Ectodermal cell (in vitro differentiated cells): ENCODE results near the gene RER1.

Source experiments
- H3K27ac ChIP-seq: 2 replicates; pipeline ENCODE4 v1.7.0; 2013; ENCODE audit warnings: mild to moderate bottlenecking, low read depth, low read length; ENCODE audit not compliant: insufficient read depth, poor library complexity, severe bottlenecking
- H3K27me3 ChIP-seq: 2 replicates; pipeline ENCODE4 v1.7.0; 2013; ENCODE audit warnings: mild to moderate bottlenecking, low read length; ENCODE audit not compliant: insufficient read depth, control insufficient read depth, poor library complexity, severe bottlenecking
- H3K36me3 ChIP-seq: one replicate; pipeline ENCODE4 v1.7.0; 2013; ENCODE audit warnings: low read length; ENCODE audit not compliant: control insufficient read depth, insufficient read depth
- H3K4me1 ChIP-seq: one replicate; pipeline ENCODE4 v1.7.0; 2013; ENCODE audit warnings: low read length; ENCODE audit not compliant: control insufficient read depth, insufficient read depth
- H3K4me3 ChIP-seq: 2 replicates; pipeline ENCODE4 v1.7.0; 2013; ENCODE audit warnings: low read depth, low read length, control low read depth; ENCODE audit not compliant: insufficient read depth
- H3K9me3 ChIP-seq: 2 replicates; pipeline ENCODE4 v1.7.0; 2013; ENCODE audit warnings: mild to moderate bottlenecking, low read length, moderate library complexity; ENCODE audit not compliant: control insufficient read depth
- WGBS, 2 experiments: methylation state at CpG; one replicate each; pipeline ENCODE4 v1.1.7; 2013; ENCODE audit warnings: missing lambda C conversion rate in 2 of 2; 5-methylcytosine and 5-hydroxymethylcytosine counted together

The RER1 gene

DNA sequence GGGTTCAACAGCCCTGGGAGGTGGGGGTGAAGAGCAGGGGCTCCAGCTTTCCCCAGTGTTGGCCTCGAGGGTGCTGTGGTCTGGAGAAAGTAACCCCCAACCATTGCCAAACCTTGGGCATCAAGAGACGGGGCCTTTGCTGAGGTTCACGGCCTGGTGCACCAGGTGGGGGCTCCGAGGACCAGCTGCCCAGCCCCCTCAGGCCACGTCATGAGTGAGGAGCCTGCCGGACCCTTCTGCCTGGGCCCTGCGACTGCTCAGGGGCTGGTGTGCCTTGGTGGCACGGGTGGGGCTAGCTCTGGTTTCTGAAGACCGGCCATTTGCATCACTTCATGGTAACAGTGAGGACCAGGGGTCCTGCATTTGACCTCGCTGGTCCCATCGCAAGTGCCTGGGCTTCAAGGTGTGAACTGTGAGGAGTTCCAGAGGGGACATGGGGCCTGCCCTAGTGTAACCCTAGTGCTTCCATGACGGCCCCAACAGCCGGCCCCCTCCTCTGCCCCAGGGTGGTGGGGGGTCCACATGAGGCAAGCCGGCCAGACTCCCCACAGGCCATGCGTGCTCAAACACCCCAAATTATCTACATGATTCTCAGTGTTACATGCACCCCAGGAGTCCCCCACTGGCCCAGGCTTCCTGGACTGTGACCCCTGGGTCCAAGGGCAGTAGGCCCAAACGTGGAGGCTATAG lies 13.7 kb upstream of the RER1 start:
- Histone ChIP-seq H3K36me3 (no peaks in the 10 kb centered on the region), H3K27ac (no peak overlapping the region), H3K4me1 (no peaks in the 10 kb centered on the region), H3K27me3 (no peaks in the 10 kb centered on the region), H3K4me3 (no peak overlapping the region), H3K9me3 (no peaks in the 10 kb centered on the region)
- 93 to 94% methylated on average over 16 of the region's 16 CpGs for WGBS, 2 experiments

DNA sequence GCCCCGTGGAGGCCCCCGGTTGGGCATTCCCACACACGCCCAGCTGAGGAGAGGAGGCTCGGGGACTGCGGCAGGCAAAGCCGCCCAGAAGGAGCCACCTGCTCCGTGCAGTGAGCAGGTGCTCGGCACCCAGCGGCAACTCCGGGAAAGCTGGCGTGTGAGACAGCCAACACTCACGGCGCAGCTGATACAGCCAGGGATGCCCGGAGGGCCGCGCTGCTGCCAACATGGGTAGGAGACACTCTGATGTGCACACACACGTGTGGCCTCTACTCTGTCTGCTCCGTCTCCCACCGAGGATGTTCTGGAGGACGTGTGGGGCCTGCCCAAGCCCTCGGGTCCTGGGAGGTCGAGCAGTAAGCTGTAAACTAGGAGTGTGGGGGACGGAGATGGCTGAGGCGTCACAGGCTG lies 13.2 kb upstream of the RER1 start:
- Histone ChIP-seq H3K4me3 (no peak overlapping the region), H3K9me3 (no peaks in the 10 kb centered on the region), H3K27me3 (no peaks in the 10 kb centered on the region), H3K4me1 (no peaks in the 10 kb centered on the region), H3K36me3 (no peaks in the 10 kb centered on the region), H3K27ac (no peak overlapping the region)
- WGBS, 2 experiments, result 94% methylated on average over 24 of the region's 24 CpGs

DNA sequence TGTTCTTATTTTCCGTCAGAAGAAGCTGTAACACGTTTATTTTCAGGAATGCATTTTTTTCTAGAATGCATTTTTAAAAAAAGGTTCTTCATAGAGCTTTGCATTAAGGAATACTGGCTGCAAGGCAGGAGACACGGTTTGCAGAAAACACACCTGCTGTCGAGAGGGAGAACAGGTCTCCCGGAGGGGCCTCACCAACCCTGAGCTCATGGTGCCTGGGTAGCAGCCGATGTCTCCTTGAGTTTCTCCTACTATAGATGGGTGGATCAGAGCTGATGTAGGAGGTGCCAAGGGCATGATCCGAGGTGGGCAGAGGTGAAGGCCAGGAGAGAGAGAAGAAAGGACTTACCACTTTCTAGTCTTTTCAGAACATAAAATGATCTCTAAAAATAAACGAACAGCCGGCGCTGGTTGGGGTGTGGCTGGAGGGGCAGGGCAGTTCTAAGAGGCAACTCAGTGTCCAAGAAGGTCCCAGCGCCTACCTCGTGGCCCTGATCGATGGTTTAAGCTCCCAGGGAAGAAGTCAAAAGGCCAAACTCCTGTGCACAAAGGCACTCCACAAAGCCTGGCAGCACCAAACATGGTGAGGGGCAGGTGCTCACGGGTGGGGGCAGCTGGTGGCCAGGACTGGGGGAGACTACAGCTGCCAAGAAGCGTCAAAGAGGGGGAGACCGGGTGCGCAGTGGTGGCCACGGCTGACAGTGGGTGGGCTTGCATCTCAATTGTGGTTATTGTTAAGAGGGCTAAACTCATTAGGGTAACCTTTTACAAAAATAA lies 12.5 kb upstream of the RER1 start:
- WGBS, 2 experiments, result 93 to 94% methylated on average over 17 to 18 of the region's 18 CpGs

DNA sequence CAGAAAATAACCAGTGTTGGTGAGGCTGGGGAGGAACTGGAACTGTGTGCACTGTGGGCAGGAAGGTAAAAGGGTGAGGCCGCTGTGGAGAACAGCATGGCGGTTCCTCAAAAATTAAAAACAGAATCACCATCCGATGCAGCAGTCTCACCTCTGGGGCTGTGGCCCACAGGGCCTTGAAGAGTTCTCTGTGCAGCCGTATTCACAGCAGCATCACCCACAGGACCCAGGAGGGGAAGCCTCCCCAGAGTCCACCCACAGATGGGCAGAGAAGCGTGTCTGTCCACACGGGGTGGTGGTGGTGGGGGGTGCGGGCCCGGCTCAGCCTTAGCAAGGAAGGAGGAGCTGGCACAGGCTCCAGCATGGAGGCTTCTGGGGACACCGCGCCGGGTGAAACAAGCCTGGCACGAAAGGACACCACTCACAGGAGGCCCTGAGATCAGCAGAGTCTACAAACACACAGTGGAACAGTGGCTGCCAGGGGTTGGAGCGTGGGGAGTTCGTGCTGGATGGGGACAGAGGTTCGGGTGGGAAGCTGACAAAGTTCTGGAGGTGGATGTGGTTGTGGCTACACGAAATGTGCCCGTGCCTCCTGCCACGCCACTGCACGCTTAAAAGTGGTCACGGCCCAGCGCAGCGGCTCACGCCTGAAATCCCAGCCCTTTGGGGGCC lies 11.8 kb upstream of the RER1 start:
- Histone ChIP-seq H3K36me3 (no peaks in the 10 kb centered on the region), H3K4me1 (no peaks in the 10 kb centered on the region), H3K4me3 (no peak overlapping the region), H3K9me3 (no peaks in the 10 kb centered on the region), H3K27me3 (no peaks in the 10 kb centered on the region), H3K27ac (no peak overlapping the region)
- 95 to 96% methylated on average over 23 of the region's 23 CpGs for WGBS, 2 experiments

More for the DNA sequence above, 12.5 kb upstream of the RER1 start:
- Histone ChIP-seq H3K4me3 (no peak overlapping the region), H3K9me3 (no peaks in the 10 kb centered on the region), H3K27ac (no peak overlapping the region), H3K36me3 (no peaks in the 10 kb centered on the region), H3K27me3 (no peaks in the 10 kb centered on the region), H3K4me1 (no peaks in the 10 kb centered on the region)

DNA sequence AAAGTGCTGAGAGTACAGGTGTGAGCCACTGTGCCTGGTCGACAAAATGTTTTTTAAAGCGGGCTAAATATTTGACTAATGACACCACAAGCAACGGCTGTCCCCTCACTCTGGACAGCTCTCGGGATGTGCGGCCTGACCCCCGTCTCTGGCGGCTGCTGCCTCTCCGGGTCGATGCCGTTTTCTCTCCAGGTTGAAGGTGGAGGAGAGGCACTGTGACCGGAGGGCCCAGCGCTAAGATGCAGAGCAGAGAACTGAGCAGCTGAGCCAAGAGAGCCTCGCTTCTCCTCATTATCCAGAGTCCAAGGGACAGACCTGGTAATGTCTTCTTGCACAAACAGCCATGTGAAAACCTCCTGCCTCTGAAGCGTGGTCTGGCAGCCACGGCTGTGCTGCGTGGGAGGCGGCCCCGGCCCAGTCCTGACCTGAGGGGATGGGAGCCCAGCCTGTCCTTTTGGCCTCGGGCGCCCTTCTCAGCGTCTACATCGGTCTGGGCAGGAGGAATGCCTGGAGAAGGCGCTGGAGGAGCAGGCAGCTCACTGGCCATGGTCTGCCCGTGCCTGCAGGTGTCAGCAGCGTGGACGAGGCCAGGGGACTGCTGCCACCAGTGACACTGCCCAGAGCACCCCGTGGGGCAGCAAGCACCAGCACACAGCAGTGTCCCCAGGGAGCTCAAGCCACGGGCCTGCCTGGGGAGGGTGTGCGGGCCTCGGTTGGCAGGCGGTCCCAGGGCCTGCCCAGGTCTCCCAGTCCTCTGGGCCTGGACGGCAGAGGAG lies 10.6 kb upstream of the RER1 start:
- no peak overlapping the region for H3K4me3 ChIP-seq
- 93 to 94% methylated on average over 32 of the region's 32 CpGs for WGBS, 2 experiments
- no peaks in the 10 kb centered on the region for H3K27me3 ChIP-seq
- H3K4me1 ChIP-seq, result no peaks in the 10 kb centered on the region
- H3K27ac ChIP-seq, result no peak overlapping the region
- H3K9me3 ChIP-seq, result no peaks in the 10 kb centered on the region
- no peaks in the 10 kb centered on the region for H3K36me3 ChIP-seq

DNA sequence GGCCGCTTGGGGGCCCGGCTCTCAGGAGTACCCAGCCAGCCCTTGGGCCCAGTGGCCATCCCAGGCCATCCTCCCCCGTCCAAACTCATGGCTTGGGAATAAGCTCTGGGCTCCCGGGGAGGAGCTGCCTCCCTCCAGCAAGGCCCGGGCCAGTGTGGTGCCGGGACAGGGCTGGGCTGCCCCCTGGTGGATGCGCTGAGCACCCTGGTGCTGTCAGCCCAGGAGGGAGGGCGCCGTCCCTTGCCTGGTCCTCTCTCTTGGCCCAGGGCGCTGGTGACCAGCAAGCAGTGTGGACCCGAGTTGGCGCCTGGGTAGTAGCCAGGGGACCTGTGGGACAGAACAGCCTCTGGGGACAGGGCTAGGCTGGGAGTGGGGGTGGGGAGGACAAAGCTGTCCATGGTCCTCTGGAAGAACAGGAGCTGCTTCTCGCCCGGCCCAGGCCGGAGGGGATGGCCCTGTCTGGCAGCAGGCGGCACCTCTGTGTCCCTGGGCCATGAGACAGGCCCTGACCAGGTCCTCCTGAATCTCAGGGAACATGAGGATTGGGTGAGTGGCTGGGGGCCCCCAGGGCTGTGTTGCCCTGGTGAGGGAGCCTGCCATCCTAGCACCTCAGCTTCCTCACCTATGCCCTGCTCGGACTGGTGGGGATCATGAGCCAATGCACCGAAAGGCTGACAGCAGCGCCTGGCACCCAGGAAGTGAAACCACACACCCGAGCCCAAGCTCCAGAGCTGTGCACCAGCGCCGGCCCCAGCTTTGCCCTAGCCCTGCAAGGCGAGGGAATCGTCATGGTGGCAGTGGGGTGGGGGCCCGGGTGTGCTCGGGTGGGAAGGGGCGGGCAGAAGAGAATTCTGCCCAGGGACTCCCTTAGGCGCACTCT lies 9.7 kb upstream of the RER1 start:
- Histone ChIP-seq H3K9me3 (no peaks in the 10 kb centered on the region), H3K4me1 (no peaks in the 10 kb centered on the region), H3K27me3 (no peaks in the 10 kb centered on the region), H3K36me3 (no peaks in the 10 kb centered on the region), H3K27ac (no peak overlapping the region), H3K4me3 (no peak overlapping the region)
- WGBS, 2 experiments, result 63 to 65% methylated on average over 28 of the region's 28 CpGs

DNA sequence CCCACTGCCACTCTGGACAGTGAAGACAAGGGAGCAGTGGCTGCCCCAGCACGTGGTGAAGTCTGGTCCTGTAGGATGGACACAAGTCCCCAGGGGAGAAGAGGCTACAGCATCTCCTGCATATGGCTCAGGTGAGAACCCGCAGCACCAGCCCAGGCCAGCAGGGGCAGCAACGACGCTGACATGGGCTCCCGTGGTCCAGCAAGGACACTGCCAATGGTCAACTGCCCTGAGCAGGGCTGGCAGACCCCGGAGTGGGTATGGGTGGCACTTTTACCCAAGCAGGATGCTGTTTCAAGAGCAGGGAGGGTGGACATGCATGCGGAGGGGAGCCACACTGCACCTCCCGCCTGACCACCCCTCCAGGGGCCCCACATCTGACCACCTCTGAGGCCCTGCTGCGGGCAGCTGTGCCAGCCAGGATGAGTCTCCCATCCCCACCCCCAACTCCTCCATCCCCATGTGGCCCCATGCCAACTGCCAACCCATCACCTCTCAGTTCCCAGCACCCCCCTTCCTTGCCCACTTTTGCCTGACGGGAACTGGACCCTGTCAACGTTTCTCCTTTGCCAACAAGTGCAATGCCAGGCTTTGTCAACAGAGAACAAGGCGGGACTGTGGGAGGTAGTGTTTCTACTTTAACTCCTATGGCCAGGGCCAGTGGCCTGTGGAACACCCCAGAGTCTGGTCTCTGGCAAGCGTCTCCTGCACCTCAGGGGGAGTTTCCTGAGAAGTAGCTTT lies 8.8 kb upstream of the RER1 start:
- Histone ChIP-seq H3K4me1 (no peaks in the 10 kb centered on the region), H3K27me3 (no peaks in the 10 kb centered on the region), H3K4me3 (no peak overlapping the region), H3K27ac (no peak overlapping the region), H3K9me3 (no peaks in the 10 kb centered on the region), H3K36me3 (peaks cover 3% of the 10 kb centered on the region)
- 65% methylated on average over 13 of the region's 13 CpGs for WGBS, 2 experiments

DNA sequence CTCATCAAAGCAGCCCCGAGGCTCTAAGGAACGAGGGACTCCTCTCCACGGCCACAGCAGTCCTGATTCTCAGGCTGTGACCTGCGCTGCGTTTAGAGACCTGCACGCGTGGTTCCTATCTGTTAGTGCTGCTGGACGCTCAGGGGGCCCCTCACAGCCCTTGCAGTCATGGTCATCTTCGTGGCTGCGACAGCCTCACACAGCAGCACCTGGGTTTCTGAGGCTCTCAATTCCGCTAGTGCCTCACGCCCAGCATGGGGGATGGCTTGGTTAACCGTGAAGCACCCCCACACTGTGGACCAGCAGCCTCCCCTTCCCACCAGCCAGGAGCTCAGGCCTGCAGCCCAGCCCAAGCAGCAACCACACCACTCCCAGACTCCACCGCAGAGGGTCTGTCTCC lies 8.1 kb upstream of the RER1 start:
- Histone ChIP-seq H3K36me3 (peaks cover 3% of the 10 kb centered on the region), H3K4me1 (no peaks in the 10 kb centered on the region), H3K4me3 (no peak overlapping the region), H3K9me3 (no peaks in the 10 kb centered on the region), H3K27me3 (no peaks in the 10 kb centered on the region), H3K27ac (no peak overlapping the region)
- WGBS, 2 experiments, result 92 to 94% methylated on average over 14 of the region's 14 CpGs
